ENCODE results near the gene IL4I1. TPM values are rescaled to one million over a fixed set of nuclear protein-coding genes. Genes with fewer than 3 reads are reported as not detected.

IL4I1 gene
- total RNA-seq, 4 donors from 2014 or later: 0.15 to 1.1 TPM; not detected in 2

DNA sequence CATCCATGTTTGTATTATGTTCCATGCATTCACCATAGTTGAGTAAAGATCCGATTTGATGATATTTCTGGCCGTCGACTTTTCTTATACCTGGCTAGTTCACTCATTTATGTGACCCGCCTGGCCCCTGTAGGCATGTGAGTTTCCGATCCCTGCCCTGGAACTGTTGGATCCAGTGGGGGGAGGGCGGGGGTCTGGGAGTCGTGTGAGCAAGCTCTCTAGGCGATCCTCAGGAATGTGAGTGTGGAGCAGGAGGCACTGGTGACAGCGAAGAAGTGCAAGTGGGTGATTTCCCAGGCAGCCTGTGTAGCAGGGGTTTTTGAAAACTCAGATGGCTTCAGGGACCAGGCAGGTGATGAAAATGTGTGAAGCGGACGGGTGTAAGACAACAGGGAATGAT lies 56.4 kb downstream of the IL4I1 start:
- Histone ChIP-seq H3K4me3 (no peak overlapping the region), H3K4me1 (peaks cover 17 to 21% of the 10 kb centered on the region in 2 donors), H3K27me3 (no peaks in the 10 kb centered on the region), H3K27ac (peak overlapping the region; percentile 79 to 96 (median 92)), H3K9me3 (no peaks in the 10 kb centered on the region), H3K36me3 (peaks cover 0 to 52% of the 10 kb centered on the region in 2 donors)
- in situ Hi-C loops (cut with MboI; ENCODE audit: low sequenced_read_pairs in 4 of 4) (no loop called here), intact Hi-C loops (cut with DNase I; ENCODE audit: low total_unique reads) (no loop called here)
- DNase-seq (no peak), ATAC-seq (no peak)
- TF ChIP-seq, protein P1, sequence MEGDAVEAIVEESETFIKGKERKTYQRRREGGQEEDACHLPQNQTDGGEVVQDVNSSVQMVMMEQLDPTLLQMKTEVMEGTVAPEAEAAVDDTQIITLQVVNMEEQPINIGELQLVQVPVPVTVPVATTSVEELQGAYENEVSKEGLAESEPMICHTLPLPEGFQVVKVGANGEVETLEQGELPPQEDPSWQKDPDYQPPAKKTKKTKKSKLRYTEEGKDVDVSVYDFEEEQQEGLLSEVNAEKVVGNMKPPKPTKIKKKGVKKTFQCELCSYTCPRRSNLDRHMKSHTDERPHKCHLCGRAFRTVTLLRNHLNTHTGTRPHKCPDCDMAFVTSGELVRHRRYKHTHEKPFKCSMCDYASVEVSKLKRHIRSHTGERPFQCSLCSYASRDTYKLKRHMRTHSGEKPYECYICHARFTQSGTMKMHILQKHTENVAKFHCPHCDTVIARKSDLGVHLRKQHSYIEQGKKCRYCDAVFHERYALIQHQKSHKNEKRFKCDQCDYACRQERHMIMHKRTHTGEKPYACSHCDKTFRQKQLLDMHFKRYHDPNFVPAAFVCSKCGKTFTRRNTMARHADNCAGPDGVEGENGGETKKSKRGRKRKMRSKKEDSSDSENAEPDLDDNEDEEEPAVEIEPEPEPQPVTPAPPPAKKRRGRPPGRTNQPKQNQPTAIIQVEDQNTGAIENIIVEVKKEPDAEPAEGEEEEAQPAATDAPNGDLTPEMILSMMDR (IDR thresholded peaks at IDR 0.05 in 4 of 5, conservative IDR thresholded peaks at IDR 0.05 in 1 of 5): no peak
- TF ChIP-seq POLR2A (IDR thresholded peaks at IDR 0.05): no peak

DNA sequence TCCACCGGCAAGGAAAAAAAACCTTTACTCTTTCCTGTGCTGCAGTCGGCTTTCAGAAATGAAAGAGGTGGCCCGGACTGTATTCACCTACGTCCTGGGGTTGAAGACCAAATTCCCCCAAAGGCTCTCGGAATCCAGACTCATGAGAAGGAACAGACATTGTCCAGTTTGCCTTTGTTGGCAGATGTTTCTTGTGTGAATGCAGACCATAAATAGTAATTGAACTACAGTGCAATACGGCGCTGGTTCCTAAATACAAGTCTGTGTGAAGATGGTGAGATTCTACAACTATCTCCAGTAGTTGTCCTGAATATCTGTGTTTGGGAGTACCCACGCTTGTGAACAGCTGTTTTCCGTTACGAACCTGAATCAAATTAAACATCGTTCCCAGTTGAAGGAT lies 57.0 kb downstream of the IL4I1 start:
- Histone ChIP-seq H3K9me3 (no peaks in the 10 kb centered on the region), H3K27me3 (no peaks in the 10 kb centered on the region), H3K27ac (peak overlapping the region; percentile 79 to 96 (median 92)), H3K36me3 (peaks cover 0 to 58% of the 10 kb centered on the region in 2 donors), H3K4me3 (no peak overlapping the region), H3K4me1 (peaks cover 12 to 15% of the 10 kb centered on the region in 2 donors)
- no peak for ATAC-seq
- TF ChIP-seq, protein P1 (IDR thresholded peaks at IDR 0.05 in 4 of 5, conservative IDR thresholded peaks at IDR 0.05 in 1 of 5): no peak
- no peak for TF ChIP-seq POLR2A (IDR thresholded peaks at IDR 0.05)
- intact Hi-C loops (cut with DNase I; ENCODE audit: low total_unique reads) (no loop called here), in situ Hi-C loops (cut with MboI; ENCODE audit: low sequenced_read_pairs in 4 of 4) (no loop called here)
- DNase-seq: no peak

Small RNA genes lying within 50 kb of the gene (microRNA-seq; reads per million reads assigned to microRNA genes)
- gene MIR4749 (ENCODE audit: borderline replicate concordance in 2 of 2): 1.2 to 2.6 reads per million in 2 donors
- 0 reads per million in 2 donors for gene MIR4750 (ENCODE audit: borderline replicate concordance in 2 of 2)

Other genes with a start within 250 kb of the IL4I1 start
- gene IRF3, start 231.0 kb downstream of the IL4I1 start, total RNA-seq: 10 to 100 TPM; 11.0 to 18.6 (median 13.7) TPM
- 10 to 100 TPM; 10.7 to 12.9 (median 11.8) TPM for gene BCL2L12, start 231.0 kb downstream of the IL4I1 start, total RNA-seq
- 100 to 1,000 TPM; 190 to 242 (median 229) TPM for gene PRMT1, start 219.6 kb downstream of the IL4I1 start, total RNA-seq
- 1 to 10 TPM in 3 of 4 donors, not detected in 1; 1.0 to 2.1 (median 1.4) TPM for gene ADM5, start 207.3 kb downstream of the IL4I1 start, total RNA-seq
- under 1 TPM in 3 of 4 donors, not detected in 1; 0.26 to 0.97 (median 0.73) TPM for gene CPT1C, start 205.8 kb downstream of the IL4I1 start, total RNA-seq
- gene TSKS, start 133.6 kb downstream of the IL4I1 start, total RNA-seq: under 1 TPM in 2 of 4 donors, not detected in 2; 0.13 to 0.16 TPM
- gene AP2A1, start 129.9 kb downstream of the IL4I1 start, total RNA-seq: 100 to 1,000 TPM in 3 of 4 donors, 10 to 100 TPM in 1; 94.2 to 142 (median 131) TPM
- gene FUZ, start 83.6 kb downstream of the IL4I1 start, total RNA-seq: 10 to 100 TPM; 14.2 to 35.5 (median 26.0) TPM
- 100 to 1,000 TPM in 1 of 4 donors, 10 to 100 TPM in 3; 46.6 to 105 (median 78.7) TPM for gene MED25, start 78.6 kb downstream of the IL4I1 start, total RNA-seq
- gene PTOV1, start 45.7 kb downstream of the IL4I1 start, total RNA-seq: 10 to 100 TPM; 77.6 to 88.2 (median 87.0) TPM
- 10 to 100 TPM; 14.9 to 43.4 (median 21.1) TPM for gene PNKP, start 29.3 kb downstream of the IL4I1 start, total RNA-seq
- 10 to 100 TPM; 23.8 to 56.8 (median 43.4) TPM for gene AKT1S1, start 19.5 kb downstream of the IL4I1 start, total RNA-seq
- 10 to 100 TPM; 48.7 to 84.3 (median 66.4) TPM for gene TBC1D17, start 19.2 kb downstream of the IL4I1 start, total RNA-seq
- gene ATF5, start 32.3 kb upstream of the IL4I1 start, total RNA-seq: 10 to 100 TPM in 1 of 4 donors, 1 to 10 TPM in 3; 6.4 to 10.8 (median 9.0) TPM
- 10 to 100 TPM; 32.8 to 38.0 (median 36.3) TPM for gene NUP62, start 32.6 kb upstream of the IL4I1 start, total RNA-seq
- under 1 TPM in 3 of 4 donors, not detected in 1; 0.15 to 0.42 (median 0.25) TPM for gene SIGLEC11, start 64.3 kb upstream of the IL4I1 start, total RNA-seq
- 10 to 100 TPM; 36.0 to 52.8 (median 39.9) TPM for gene VRK3, start 128.5 kb upstream of the IL4I1 start, total RNA-seq
- gene ZNF473, start 129.1 kb upstream of the IL4I1 start, total RNA-seq: 10 to 100 TPM in 2 of 4 donors, 1 to 10 TPM in 2; 4.6 to 12.2 (median 10.1) TPM